RWPE2 (cell line): Measurements from ENCODE around the gene XKR8.
A peak's percentile ranks its signal among the peaks of the same experiment; 100 is the strongest.

ENCODE experiments used
- ATAC-seq: fragments of 200-7000 bp; cut with Tn5 transposase; 3 replicates; pipeline ENCODE4 v1.9.1; 2021; ENCODE audit warnings: low read depth
- DNase-seq: peaks from one replicate; pipeline ENCODE4 v3.0.0-alpha.2; 2020; ENCODE audit warnings: low spot score
- H3K27ac ChIP-seq: fragments of 450-650 bp; 2 replicates; pipeline ENCODE4 v1.5.1; 2017; ENCODE audit warnings: mild to moderate bottlenecking; ENCODE audit not compliant: poor library complexity, severe bottlenecking
- H3K27me3 ChIP-seq: fragments of 250-450 bp; sonication (Bioruptor Pico); 2 replicates; pipeline ENCODE4 v1.5.1; 2021; ENCODE audit warnings: mild to moderate bottlenecking, moderate library complexity; ENCODE audit not compliant: insufficient read depth, poor library complexity, severe bottlenecking
- H3K36me3 ChIP-seq: fragments of 250-450 bp; sonication (Bioruptor Pico); 2 replicates; pipeline ENCODE4 v1.5.1; 2020; ENCODE audit warnings: low read depth, mild to moderate bottlenecking, moderate library complexity
- H3K4me1 ChIP-seq: fragments of 250-450 bp; sonication (Bioruptor Pico); 2 replicates; pipeline ENCODE4 v1.5.1; 2021; ENCODE audit warnings: mild to moderate bottlenecking, moderate library complexity; ENCODE audit not compliant: insufficient read depth, poor library complexity, severe bottlenecking
- H3K4me3 ChIP-seq: fragments of 250-450 bp; sonication (Bioruptor Pico); 2 replicates; pipeline ENCODE4 v1.5.1; 2021; ENCODE audit warnings: mild to moderate bottlenecking, moderate library complexity; ENCODE audit not compliant: severe bottlenecking
- H3K9me3 ChIP-seq: fragments of 250-450 bp; sonication (Bioruptor Pico); 2 replicates; pipeline ENCODE4 v1.5.1; 2021; ENCODE audit warnings: mild to moderate bottlenecking, moderate library complexity; ENCODE audit not compliant: severe bottlenecking
- CTCF ChIP-seq: fragments of 450-650 bp; IDR thresholded peaks from one replicate; pipeline ENCODE4 v1.5.1; 2017; ENCODE audit warnings: mild to moderate bottlenecking, moderate library complexity; ENCODE audit not compliant: poor library complexity, severe bottlenecking

The XKR8 gene

GRCh38 chr1:27928216-27928954 is 31.4 kb upstream of the XKR8 start:
- no peak for TF ChIP-seq CTCF
- Histone ChIP-seq H3K4me3 (no peak overlapping the region), H3K27ac (no peak overlapping the region), H3K9me3 (no peaks in the 10 kb centered on the region), H3K4me1 (no peaks in the 10 kb centered on the region), H3K27me3 (no peaks in the 10 kb centered on the region), H3K36me3 (no peaks in the 10 kb centered on the region)
- DNase-seq, result no peak
- peak; percentile 35; the same call in 1 of the 3 replicates for ATAC-seq

- Histone ChIP-seq H3K4me3 (no peak overlapping the region), H3K9me3 (no peaks in the 10 kb centered on the region), H3K27me3 (no peaks in the 10 kb centered on the region), H3K4me1 (no peaks in the 10 kb centered on the region), H3K27ac (no peak overlapping the region), H3K36me3 (no peaks in the 10 kb centered on the region)
- ATAC-seq (no peak), DNase-seq (no peak)
- TF ChIP-seq CTCF, result no peak
Measured at GRCh38 chr1:27931184-27931583, 28.6 kb upstream of the XKR8 start.

GRCh38 chr1:27931759-27932158 is 28.0 kb upstream of the XKR8 start:
- H3K36me3 ChIP-seq, result no peaks in the 10 kb centered on the region
- H3K27ac ChIP-seq, result no peak overlapping the region
- no peak for TF ChIP-seq CTCF
- ATAC-seq, result no peak
- no peaks in the 10 kb centered on the region for H3K4me1 ChIP-seq
- DNase-seq, result no peak
- H3K27me3 ChIP-seq, result no peaks in the 10 kb centered on the region
- H3K4me3 ChIP-seq, result no peak overlapping the region
- no peaks in the 10 kb centered on the region for H3K9me3 ChIP-seq

- TF ChIP-seq CTCF, result no peak
- DNase-seq (no peak), ATAC-seq (peak; percentile 98)
- Histone ChIP-seq H3K36me3 (no peaks in the 10 kb centered on the region), H3K4me1 (no peaks in the 10 kb centered on the region), H3K27ac (no peak within 1 kb of the TSS), H3K27me3 (no peaks in the 10 kb centered on the region), H3K9me3 (no peaks in the 10 kb centered on the region), H3K4me3 (peak within 1 kb of the TSS; percentile 10)
Measured at GRCh38 chr1:27934818-27935549, 24.8 kb upstream of the XKR8 start, which contains the start of gene SMPDL3B. Gene SMPDL3B, plus strand, starts transcription at chr1:27935000. Its CDS starts 184 bp downstream, at chr1:27935184.
